Measurements from ENCODE around the gene CHRNG. TPM values are rescaled to one million over a fixed set of nuclear protein-coding genes. Genes with fewer than 3 reads are reported as not detected.

Gene CHRNG
- total RNA-seq, 1 experiment from 2014 or later, result not detected

GRCh38 chr2:232493701-232494474 lies 45.6 kb upstream of the CHRNG start:
- TF ChIP-seq CTCF (IDR thresholded peaks at IDR 0.05; ENCODE audit: insufficient read depth in 1 of 2, low read depth in 1 of 2, low read length in 1 of 2, severe bottlenecking in 1 of 2, unreplicated experiment in 1 of 2), result no peak
- Histone ChIP-seq H3K4me3 (ENCODE audit: low read depth, low read length) (no peak overlapping the region), H3K27me3 (replicated peaks; ENCODE audit: control insufficient read depth, insufficient read depth, low read length) (no peaks in the 10 kb centered on the region), H3K4me1 (no peaks in the 10 kb centered on the region), H3K36me3 (ENCODE audit: control insufficient read depth, insufficient read depth, low read length) (no peaks in the 10 kb centered on the region), H3K9me3 (no peaks in the 10 kb centered on the region)
- no peaks in the 10 kb centered on the region for H3K27me3 Mint-ChIP-seq (ENCODE audit: insufficient read depth, unreplicated experiment)
- H3K27ac Mint-ChIP-seq (ENCODE audit: unreplicated experiment), result no peak overlapping the region
- BruUV-seq (replicated peaks), result no TSS peak
- no peaks in the 10 kb centered on the region for H3K9me3 Mint-ChIP-seq (ENCODE audit: unreplicated experiment)
- intact Hi-C loops (cut with micrococcal nuclease; ENCODE audit: unreplicated experiment), result no loop called here
- ChIA-PET POLR2A (no interaction called here), CTCF (no interaction called here)
- no peak for DNase-seq
- no peaks in the 10 kb centered on the region for H3K36me3 Mint-ChIP-seq (ENCODE audit: insufficient read depth, unreplicated experiment)
- H3K4me3 Mint-ChIP-seq (ENCODE audit: unreplicated experiment), result no peak overlapping the region
- H3K4me1 Mint-ChIP-seq (ENCODE audit: low read depth, unreplicated experiment), result no peaks in the 10 kb centered on the region

GRCh38 chr2:232494542-232494941 lies 45.0 kb upstream of the CHRNG start:
- Mint-ChIP-seq H3K9me3 (ENCODE audit: unreplicated experiment) (no peaks in the 10 kb centered on the region), H3K36me3 (ENCODE audit: insufficient read depth, unreplicated experiment) (no peaks in the 10 kb centered on the region), H3K27me3 (ENCODE audit: insufficient read depth, unreplicated experiment) (no peaks in the 10 kb centered on the region), H3K4me3 (ENCODE audit: unreplicated experiment) (no peak overlapping the region), H3K27ac (ENCODE audit: unreplicated experiment) (no peak overlapping the region), H3K4me1 (ENCODE audit: low read depth, unreplicated experiment) (no peaks in the 10 kb centered on the region)
- Histone ChIP-seq H3K4me1 (no peaks in the 10 kb centered on the region), H3K36me3 (ENCODE audit: control insufficient read depth, insufficient read depth, low read length) (no peaks in the 10 kb centered on the region), H3K4me3 (ENCODE audit: low read depth, low read length) (no peak overlapping the region), H3K9me3 (no peaks in the 10 kb centered on the region), H3K27me3 (replicated peaks; ENCODE audit: control insufficient read depth, insufficient read depth, low read length) (no peaks in the 10 kb centered on the region)
- TF ChIP-seq CTCF (IDR thresholded peaks at IDR 0.05; ENCODE audit: insufficient read depth in 1 of 2, low read depth in 1 of 2, low read length in 1 of 2, severe bottlenecking in 1 of 2, unreplicated experiment in 1 of 2), result no peak
- CTCF ChIA-PET, result no interaction called here
- no peak for DNase-seq
- BruUV-seq (replicated peaks), result no TSS peak
- intact Hi-C loops (cut with micrococcal nuclease; ENCODE audit: unreplicated experiment), result no loop called here
- POLR2A ChIA-PET, result no interaction called here

- no peaks in the 10 kb centered on the region for H3K4me1 Mint-ChIP-seq (ENCODE audit: low read depth, unreplicated experiment)
- TF ChIP-seq CTCF (IDR thresholded peaks at IDR 0.05; ENCODE audit: insufficient read depth in 1 of 2, low read depth in 1 of 2, low read length in 1 of 2, severe bottlenecking in 1 of 2, unreplicated experiment in 1 of 2), result no peak
- H3K27me3 Mint-ChIP-seq (ENCODE audit: insufficient read depth, unreplicated experiment), result no peaks in the 10 kb centered on the region
- Histone ChIP-seq H3K27me3 (replicated peaks; ENCODE audit: control insufficient read depth, insufficient read depth, low read length) (no peaks in the 10 kb centered on the region), H3K9me3 (no peaks in the 10 kb centered on the region), H3K4me3 (ENCODE audit: low read depth, low read length) (no peak overlapping the region), H3K36me3 (ENCODE audit: control insufficient read depth, insufficient read depth, low read length) (no peaks in the 10 kb centered on the region), H3K4me1 (no peaks in the 10 kb centered on the region)
- CTCF ChIA-PET, result no interaction called here
- no peaks in the 10 kb centered on the region for H3K36me3 Mint-ChIP-seq (ENCODE audit: insufficient read depth, unreplicated experiment)
- no peaks in the 10 kb centered on the region for H3K9me3 Mint-ChIP-seq (ENCODE audit: unreplicated experiment)
- H3K27ac Mint-ChIP-seq (ENCODE audit: unreplicated experiment), result no peak overlapping the region
- H3K4me3 Mint-ChIP-seq (ENCODE audit: unreplicated experiment), result no peak overlapping the region
- BruUV-seq (replicated peaks), result no TSS peak
- POLR2A ChIA-PET, result no interaction called here
- intact Hi-C loops (cut with micrococcal nuclease; ENCODE audit: unreplicated experiment), result no loop called here
- DNase-seq, result no peak
These were observed 44.2 kb upstream of the CHRNG start for GRCh38 chr2:232495292-232495691.
